SK-N-SH (cell line): ENCODE results near the gene SPAG8. TPM values are rescaled to one million over a fixed set of nuclear protein-coding genes. Genes with fewer than 3 reads are reported as not detected.

Experiments
- CTCF ChIA-PET: fragments of 300-600, 350-600 bp; formaldehyde crosslinking; extraction: SDS; loops from one replicate; lab custom pipeline; 2021; lab: Yijun Ruan, JAX
- POLR2A ChIA-PET: fragments of 350-600 bp; sonication (Branson Sonifier 250); formaldehyde crosslinking; extraction: SDS; loops from one replicate; lab custom pipeline; 2020; ENCODE audit warnings: antibody characterized with exemption, inconsistent platforms; lab: Yijun Ruan, JAX
- DNase-seq: peaks from one replicate; pipeline ENCODE4 v3.0.0; 2012
- H2AFZ ChIP-seq: fragments of 200-600 bp; sonication (generic); 2 replicates; pipeline ENCODE4 v1.8.1; 2016; ENCODE audit warnings: antibody characterized with exemption, mild to moderate bottlenecking, low read depth
- H3F3A ChIP-seq: fragments of 200-600 bp; sonication (generic); replicated peaks from 2 replicates; pipeline ENCODE3; 2016; ENCODE audit warnings: antibody characterized with exemption, mild to moderate bottlenecking; ENCODE audit not compliant: insufficient read depth
- H3K27ac ChIP-seq, 2 experiments: fragments of 200-500 bp in 1 of 2; fragments of 200-600 bp in 1 of 2; sonication (Bioruptor generic) in 1 of 2; sonication (generic), shearing (Covaris generic) in 1 of 2; 2 replicates each; pipeline versions ENCODE4 v1.5.1 to v1.6.1; 2014 to 2016; ENCODE audit warnings: low read depth in 2 of 2, inconsistent platforms in 1 of 2, low read length in 1 of 2, mild to moderate bottlenecking in 1 of 2, mixed read lengths in 1 of 2
- H3K27me3 ChIP-seq: fragments of 200-600 bp; sonication (generic), shearing (Covaris generic); 2 replicates; pipeline ENCODE4 v1.6.1; 2016; ENCODE audit warnings: mixed run types; ENCODE audit not compliant: insufficient read depth
- H3K36me3 ChIP-seq, 2 experiments: fragments of 200-500 bp in 1 of 2; fragments of 200-600 bp in 1 of 2; sonication (Bioruptor generic) in 1 of 2; sonication (generic) in 1 of 2; replicated peaks in 1 of 2; 2 replicates each; pipeline versions ENCODE3 to v1.5.1; 2014 to 2016; ENCODE audit warnings: low read length in 1 of 2, mild to moderate bottlenecking in 1 of 2; ENCODE audit not compliant: insufficient read depth in 2 of 2, control insufficient read depth in 1 of 2
- H3K4me1 ChIP-seq, 2 experiments: fragments of 200-500 bp in 1 of 2; fragments of 200-600 bp in 1 of 2; sonication (Bioruptor generic) in 1 of 2; sonication (generic), shearing (Covaris generic) in 1 of 2; 2 replicates each; pipeline versions ENCODE4 v1.5.1 to v1.6.1; 2014 to 2016; ENCODE audit warnings: low read depth in 1 of 2, low read length in 1 of 2, mixed run types in 1 of 2; ENCODE audit not compliant: insufficient read depth in 2 of 2, control insufficient read depth in 1 of 2
- H3K4me2 ChIP-seq: fragments of 200-600 bp; sonication (generic), shearing (Covaris generic); 2 replicates; pipeline ENCODE4 v1.6.1; 2017; ENCODE audit warnings: mixed run types
- H3K4me3 ChIP-seq, 2 experiments: fragments of 200-500 bp in 1 of 2; fragments of 200-600 bp in 1 of 2; sonication (Bioruptor generic) in 1 of 2; sonication (generic), shearing (Covaris generic) in 1 of 2; 2 replicates each; pipeline versions ENCODE4 v1.5.1 to v1.8.1; 2014 to 2016; ENCODE audit warnings: low read depth in 2 of 2, inconsistent platforms in 1 of 2, low read length in 1 of 2, mild to moderate bottlenecking in 1 of 2, mixed read lengths in 1 of 2, moderate library complexity in 1 of 2
- H3K79me2 ChIP-seq: fragments of 200-600 bp; sonication (generic); 2 replicates; pipeline ENCODE4 v1.8.1; 2017; ENCODE audit warnings: mild to moderate bottlenecking; ENCODE audit not compliant: insufficient read depth
- H3K9ac ChIP-seq: fragments of 200-600 bp; sonication (generic); 2 replicates; pipeline ENCODE4 v1.6.1; 2017; ENCODE audit warnings: mixed run types
- H3K9me2 ChIP-seq: fragments of 200-600 bp; sonication (generic); 2 replicates; pipeline ENCODE4 v1.6.1; 2017; ENCODE audit warnings: mixed run types
- H3K9me3 ChIP-seq: fragments of 200-600 bp; sonication (generic); 2 replicates; pipeline ENCODE4 v1.6.1; 2017; ENCODE audit warnings: mixed run types, mild to moderate bottlenecking, moderate library complexity
- H4K20me1 ChIP-seq: fragments of 200-600 bp; sonication (generic); 2 replicates; pipeline ENCODE4 v1.6.1; 2017; ENCODE audit warnings: mild to moderate bottlenecking, mixed run types; ENCODE audit not compliant: insufficient read depth
- CHD2 ChIP-seq: fragments of 150-350 bp; IDR thresholded peaks from 2 replicates; pipeline ENCODE4 v1.6.1; 2018; ENCODE audit warnings: low read length; ENCODE audit not compliant: partially characterized antibody
- CTCF ChIP-seq: fragments of 200-600 bp; sonication (generic); IDR thresholded peaks from 2 replicates; pipeline ENCODE4 v1.6.1; 2017; ENCODE audit warnings: antibody characterized with exemption, mild to moderate bottlenecking, moderate library complexity
- ELF1 ChIP-seq: IDR thresholded peaks from 2 replicates; pipeline ENCODE4 v1.4.0; 2012
- EP300 ChIP-seq, 2 experiments: IDR thresholded peaks; 2 replicates each; pipeline versions ENCODE4 v1.4.0 to v1.6.1; 2012; ENCODE audit warnings: borderline replicate concordance in 1 of 2, low read depth in 1 of 2, low read length in 1 of 2
- EZH2phosphoT487 ChIP-seq: fragments of 200-600 bp; sonication (generic); IDR thresholded peaks from 2 replicates; pipeline ENCODE4 v1.6.1; 2017; ENCODE audit warnings: low read depth, mixed run types, mild to moderate bottlenecking, antibody characterized with exemption, moderate library complexity, borderline replicate concordance
- FOSL2 ChIP-seq: IDR thresholded peaks from 2 replicates; pipeline ENCODE4 v1.4.0; 2012; ENCODE audit warnings: low read depth, mild to moderate bottlenecking, moderate library complexity, borderline replicate concordance
- FOXJ3 ChIP-seq: sonication (generic); formaldehyde crosslinking; IDR thresholded peaks from 2 replicates; pipeline ENCODE4 v1.5.1; 2020; ENCODE audit warnings: mild to moderate bottlenecking, missing genetic modification reagents
- FOXM1 ChIP-seq: IDR thresholded peaks from 2 replicates; pipeline ENCODE4 v1.4.0; 2012; ENCODE audit warnings: low read depth, mild to moderate bottlenecking
- GATA2 ChIP-seq: sonication (generic); formaldehyde crosslinking; IDR thresholded peaks from 2 replicates; pipeline ENCODE4 v1.5.0; 2020; ENCODE audit warnings: mild to moderate bottlenecking, missing genetic modification reagents
- NFIC ChIP-seq: IDR thresholded peaks from 2 replicates; pipeline ENCODE4 v1.4.0; 2012; ENCODE audit warnings: borderline replicate concordance
- POLR2AphosphoS5 ChIP-seq: IDR thresholded peaks from 2 replicates; pipeline ENCODE4 v1.6.1; 2012; ENCODE audit warnings: low read depth, low read length
- RAD21 ChIP-seq: IDR thresholded peaks from 2 replicates; pipeline ENCODE4 v1.6.1; 2012; ENCODE audit warnings: mild to moderate bottlenecking, low read length
- RFX5 ChIP-seq: IDR thresholded peaks from 2 replicates; pipeline ENCODE4 v1.6.1; 2012; ENCODE audit warnings: mild to moderate bottlenecking, improper control_type of control experiment, low read length
- RXRA ChIP-seq: IDR thresholded peaks from 2 replicates; pipeline ENCODE4 v1.4.0; 2012; ENCODE audit warnings: low read depth, mild to moderate bottlenecking, borderline replicate concordance
- SIN3A ChIP-seq: IDR thresholded peaks from 2 replicates; pipeline ENCODE4 v1.6.1; 2012; ENCODE audit warnings: low read depth, mild to moderate bottlenecking, low read length, moderate library complexity, borderline replicate concordance
- TCF12 ChIP-seq: IDR thresholded peaks from 2 replicates; pipeline ENCODE4 v1.4.0; 2012
- USF1 ChIP-seq: IDR thresholded peaks from 2 replicates; pipeline ENCODE4 v1.4.0; 2012; ENCODE audit warnings: low read depth, borderline replicate concordance
- YY1 ChIP-seq: IDR thresholded peaks from 2 replicates; pipeline ENCODE4 v1.4.0; 2012; ENCODE audit warnings: low read depth, mild to moderate bottlenecking
- ZBTB33 ChIP-seq: IDR thresholded peaks from 2 replicates; pipeline ENCODE4 v1.4.0; 2012; ENCODE audit warnings: low read depth, borderline replicate concordance
- WGBS: methylation state at CpG from one replicate; pipeline ENCODE4 v1.1.6; 2017; ENCODE audit warnings: low lambda C conversion rate; 5-methylcytosine and 5-hydroxymethylcytosine counted together
- polyA plus RNA-seq, 3 experiments: library from polyadenylated mRNA; depleted of rRNA; stranded (reverse); fragments of >200 nt; gene quantifications; 2 replicates each; pipeline ENCODE4 v1.2.3, GENCODE V29; 2012
- TF ChIP-seq, protein P1 (sequence below): fragments of 150-350 bp; IDR thresholded peaks from 2 replicates; pipeline ENCODE4 v1.6.1; 2016; ENCODE audit warnings: mild to moderate bottlenecking, low read depth, low read length
- TF ChIP-seq, protein P2 (sequence below): IDR thresholded peaks from 2 replicates; pipeline ENCODE4; 2012

SPAG8 gene
- polyA plus RNA-seq, 1 of the 3 experiments (the other 2 are of a cell fraction): 1.5 TPM

- H3F3A ChIP-seq: peaks cover 4% of the 10 kb centered on the region
- TF ChIP-seq SIN3A (no peak), RAD21 (no peak), FOSL2 (no peak), TCF12 (no peak), NFIC (no peak), YY1 (no peak), EZH2phosphoT487 (no peak), CHD2 (no peak), USF1 (no peak)
- TF ChIP-seq, protein P1, sequence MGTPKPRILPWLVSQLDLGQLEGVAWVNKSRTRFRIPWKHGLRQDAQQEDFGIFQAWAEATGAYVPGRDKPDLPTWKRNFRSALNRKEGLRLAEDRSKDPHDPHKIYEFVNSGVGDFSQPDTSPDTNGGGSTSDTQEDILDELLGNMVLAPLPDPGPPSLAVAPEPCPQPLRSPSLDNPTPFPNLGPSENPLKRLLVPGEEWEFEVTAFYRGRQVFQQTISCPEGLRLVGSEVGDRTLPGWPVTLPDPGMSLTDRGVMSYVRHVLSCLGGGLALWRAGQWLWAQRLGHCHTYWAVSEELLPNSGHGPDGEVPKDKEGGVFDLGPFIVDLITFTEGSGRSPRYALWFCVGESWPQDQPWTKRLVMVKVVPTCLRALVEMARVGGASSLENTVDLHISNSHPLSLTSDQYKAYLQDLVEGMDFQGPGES: no peak
- H3K9me2 ChIP-seq: no peaks in the 10 kb centered on the region
- no peak for DNase-seq
- H3K4me2 ChIP-seq: no peak overlapping the region
- H3K4me3 ChIP-seq: no peak overlapping the region
- peaks cover 7 to 21% of the 10 kb centered on the region in 2 experiments; a peak in 1 of 4 replicates for H3K4me1 ChIP-seq
- CTCF ChIA-PET: interaction anchor here (1.0 to 5.7 kb wide), 7 partner anchors 8 to 196 kb away, joined by 3 to 54 read pairs (median 14); partner anchors contain the start of gene HINT2
- 90% methylated on average over 3 of the region's 3 CpGs for WGBS
- no peak overlapping the region for H2AFZ ChIP-seq
- no peaks in the 10 kb centered on the region for H3K27me3 ChIP-seq
- no peaks in the 10 kb centered on the region for H3K36me3 ChIP-seq
- no peak overlapping the region for H3K9ac ChIP-seq
- no peaks in the 10 kb centered on the region for H3K9me3 ChIP-seq
- H4K20me1 ChIP-seq: no peaks in the 10 kb centered on the region
- no peak overlapping the region for H3K27ac ChIP-seq
- POLR2A ChIA-PET: no interaction called here
- no peaks in the 10 kb centered on the region for H3K79me2 ChIP-seq
These were observed 15.4 kb upstream of the SPAG8 start for GRCh38 chr9:35827486-35827885.

- Histone ChIP-seq H3K9me3 (no peaks in the 10 kb centered on the region), H3K27ac (peak overlapping the region in 1 of 2 experiments; percentile 54; a peak in 1 of 4 replicates), H3F3A (peaks cover 4% of the 10 kb centered on the region), H3K79me2 (no peaks in the 10 kb centered on the region), H3K4me3 (no peak overlapping the region; a peak in 1 of 4 replicates), H3K27me3 (no peaks in the 10 kb centered on the region), H3K9me2 (no peaks in the 10 kb centered on the region), H2AFZ (peak overlapping the region; percentile 58), H3K4me1 (peaks cover 7 to 20% of the 10 kb centered on the region in 2 experiments; a peak in 1 of 4 replicates), H3K4me2 (no peak overlapping the region), H4K20me1 (no peaks in the 10 kb centered on the region), H3K9ac (no peak overlapping the region), H3K36me3 (no peaks in the 10 kb centered on the region)
- ChIA-PET CTCF (interaction anchor here (0.8 to 5.7 kb wide), 35 partner anchors 10 to 129 kb away, joined by 3 to 54 read pairs (median 4); partner anchors contain the start of genes HINT2, OR13J1 and SPAG8), POLR2A (no interaction called here)
- DNase-seq: peak; percentile 64
- WGBS: 51% methylated on average over 4 of the region's 4 CpGs
- TF ChIP-seq CHD2: no peak
- TF ChIP-seq RAD21: peak; percentile 50
- TF ChIP-seq YY1: no peak
- no peak for TF ChIP-seq EP300 (IDR thresholded peaks at IDR 0.05; ENCODE audit: borderline replicate concordance in 1 of 2, low read depth in 1 of 2, low read length in 1 of 2)
- TF ChIP-seq POLR2AphosphoS5: no peak; the same call in 1 of the 2 replicates
- no peak for TF ChIP-seq FOXJ3 (CRISPR knock-in tag)
- TF ChIP-seq FOXM1: no peak
- no peak for TF ChIP-seq RXRA
- TF ChIP-seq, protein P2, sequence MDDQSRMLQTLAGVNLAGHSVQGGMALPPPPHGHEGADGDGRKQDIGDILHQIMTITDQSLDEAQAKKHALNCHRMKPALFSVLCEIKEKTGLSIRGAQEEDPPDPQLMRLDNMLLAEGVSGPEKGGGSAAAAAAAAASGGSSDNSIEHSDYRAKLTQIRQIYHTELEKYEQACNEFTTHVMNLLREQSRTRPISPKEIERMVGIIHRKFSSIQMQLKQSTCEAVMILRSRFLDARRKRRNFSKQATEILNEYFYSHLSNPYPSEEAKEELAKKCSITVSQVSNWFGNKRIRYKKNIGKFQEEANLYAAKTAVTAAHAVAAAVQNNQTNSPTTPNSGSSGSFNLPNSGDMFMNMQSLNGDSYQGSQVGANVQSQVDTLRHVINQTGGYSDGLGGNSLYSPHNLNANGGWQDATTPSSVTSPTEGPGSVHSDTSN: no peak
- TF ChIP-seq ZBTB33: no peak
- TF ChIP-seq ELF1: no peak
- TF ChIP-seq RFX5: no peak
- TF ChIP-seq CTCF: peak; percentile 87
- no peak for TF ChIP-seq EZH2phosphoT487
- no peak for TF ChIP-seq GATA2
- no peak for TF ChIP-seq FOSL2
These were observed 14.1 kb upstream of the SPAG8 start for GRCh38 chr9:35826071-35826701.
